LoVo (cell line): ENCODE measurements around the gene AK9.
"Not testable (repeated sequence)": the region's sequence is repeated elsewhere in the genome, so short reads cannot be mapped to it uniquely, and the experiment has no call there.

Source experiments
- DNase-seq: peaks from one replicate; pipeline ENCODE4 v3.0.0-alpha.2; 2016; ENCODE audit warnings: low spot score

The AK9 gene

GRCh38 chr6:109623288-109623687, 67.7 kb downstream of the AK9 start:
- DNase-seq = no peak

- DNase-seq = no peak
Observed at GRCh38 chr6:109612268-109612667, 78.7 kb downstream of the AK9 start.

DNA sequence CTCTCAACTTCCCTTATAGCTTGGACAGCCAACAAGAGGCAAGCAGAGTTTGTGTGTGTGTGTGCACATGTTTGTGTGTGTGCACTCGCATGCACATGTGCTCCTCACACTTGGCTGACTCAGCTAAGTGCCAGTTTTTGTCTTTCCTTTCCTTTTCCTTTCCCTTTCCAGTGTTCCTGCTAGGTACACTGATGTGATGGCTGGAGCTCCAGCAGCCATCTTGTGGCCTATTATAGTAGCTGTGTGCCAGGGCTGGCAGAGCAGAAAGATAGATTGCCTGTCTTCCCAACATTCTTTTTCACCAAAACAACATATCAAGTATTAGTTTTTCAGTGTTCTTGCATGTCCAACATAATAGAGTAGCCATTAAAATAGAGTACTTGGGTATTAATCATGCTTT, 79.5 kb downstream of the AK9 start:
- no peak for DNase-seq

DNA sequence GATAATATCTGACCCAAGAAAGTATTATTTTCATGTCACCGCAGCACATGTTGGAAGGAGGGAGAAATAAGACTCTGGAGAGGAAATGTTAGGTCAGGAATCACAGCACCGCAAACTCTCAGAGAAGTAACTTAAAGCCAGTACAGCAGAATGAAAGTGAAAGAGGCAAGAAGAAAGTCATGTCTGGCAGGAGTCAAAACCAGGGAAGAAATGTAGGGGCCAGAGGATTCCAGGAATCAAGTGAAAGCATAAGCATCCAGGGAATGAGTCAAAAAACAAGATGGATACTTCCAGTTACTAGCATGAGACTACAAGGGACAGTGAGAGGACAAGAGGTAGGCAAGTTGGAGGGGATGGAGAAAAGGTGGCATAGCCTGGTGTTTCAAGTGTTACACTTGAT, 80.4 kb downstream of the AK9 start:
- no peak for DNase-seq

DNA sequence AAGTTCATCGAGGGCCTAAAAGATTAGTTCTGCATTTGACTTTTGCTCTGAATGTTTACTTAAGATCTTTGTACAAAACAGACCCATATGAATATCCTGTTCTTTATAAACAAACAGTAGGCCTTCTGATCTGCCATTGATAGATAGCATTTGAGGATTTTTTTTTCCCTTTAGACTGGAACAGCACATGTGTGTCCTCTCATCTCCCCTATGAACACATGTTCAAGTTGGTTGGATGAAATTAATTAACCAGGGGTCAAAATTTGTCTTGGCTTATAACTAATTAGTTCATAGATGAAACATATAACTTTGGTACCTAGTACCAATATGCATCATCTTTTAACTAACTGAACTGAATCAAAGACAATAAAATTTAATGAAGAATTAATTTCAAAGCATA, 81.3 kb downstream of the AK9 start:
- DNase-seq = no peak

GRCh38 chr6:109606359-109606758, 84.6 kb downstream of the AK9 start:
- no peak for DNase-seq

- DNase-seq = peak; percentile 9
Observed at GRCh38 chr6:109595998-109596397, 95.0 kb downstream of the AK9 start.

DNA sequence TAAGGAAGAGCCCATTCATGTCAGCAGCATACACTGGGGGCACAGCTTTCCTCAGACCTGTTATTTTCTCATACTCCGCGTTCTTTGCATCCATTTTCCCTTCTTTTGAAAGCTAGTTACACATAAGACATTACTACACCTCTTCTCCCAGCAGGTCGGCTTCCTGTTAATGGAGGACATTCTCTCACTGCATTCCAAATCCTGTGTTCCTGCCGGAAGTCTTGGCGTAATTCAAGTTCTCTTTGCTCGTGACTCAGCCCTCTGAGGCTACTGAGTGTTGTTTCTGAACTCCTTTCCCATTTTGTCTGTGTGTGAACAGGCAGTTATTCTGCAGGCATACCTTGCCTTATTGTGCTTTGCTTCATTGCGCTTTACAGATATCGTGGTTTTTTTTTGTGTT, 110.5 kb downstream of the AK9 start:
- no peak for DNase-seq

DNA sequence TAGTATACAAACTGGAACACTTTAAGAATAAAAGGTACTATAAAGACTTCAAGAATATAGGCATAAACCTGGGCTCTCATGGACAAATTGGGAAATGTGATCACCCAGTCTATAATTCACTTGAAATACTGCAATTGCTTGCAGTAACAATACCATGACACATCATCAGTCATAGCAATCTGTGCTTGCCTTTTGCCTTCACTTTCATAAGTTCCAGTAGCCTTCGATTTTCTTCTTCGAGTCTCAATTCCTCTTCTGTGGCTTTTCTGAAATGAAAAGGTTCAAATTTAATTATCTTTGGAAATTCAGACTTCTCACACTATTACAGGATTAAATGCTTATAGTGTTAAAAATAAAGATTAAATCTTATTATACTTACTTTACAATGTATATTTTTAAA, 111.6 kb downstream of the AK9 start:
- DNase-seq = no peak

DNA sequence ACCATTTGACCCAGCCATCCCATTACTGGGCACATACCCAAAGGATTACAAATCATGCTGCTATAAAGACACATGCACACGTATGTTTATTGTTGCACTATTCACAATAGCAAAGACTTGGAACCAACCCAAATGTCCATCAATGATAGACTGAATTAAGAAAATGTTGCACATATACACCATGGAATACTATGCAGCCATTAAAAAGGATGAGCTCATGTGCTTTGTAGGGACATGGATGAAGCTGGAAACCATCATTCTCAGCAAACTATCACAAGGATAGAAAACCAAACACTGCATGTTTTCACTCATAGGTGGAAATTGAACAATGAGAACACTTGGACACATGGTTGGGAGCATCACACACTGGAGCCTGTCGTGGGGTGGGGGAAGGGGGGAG, 121.1 kb downstream of the AK9 start:
- DNase-seq = not testable (repeated sequence)

GRCh38 chr6:109561844-109562243, 129.2 kb downstream of the AK9 start:
- no peak for DNase-seq

- no peak for DNase-seq
Observed at GRCh38 chr6:109531446-109531845, 159.6 kb downstream of the AK9 start.

DNA sequence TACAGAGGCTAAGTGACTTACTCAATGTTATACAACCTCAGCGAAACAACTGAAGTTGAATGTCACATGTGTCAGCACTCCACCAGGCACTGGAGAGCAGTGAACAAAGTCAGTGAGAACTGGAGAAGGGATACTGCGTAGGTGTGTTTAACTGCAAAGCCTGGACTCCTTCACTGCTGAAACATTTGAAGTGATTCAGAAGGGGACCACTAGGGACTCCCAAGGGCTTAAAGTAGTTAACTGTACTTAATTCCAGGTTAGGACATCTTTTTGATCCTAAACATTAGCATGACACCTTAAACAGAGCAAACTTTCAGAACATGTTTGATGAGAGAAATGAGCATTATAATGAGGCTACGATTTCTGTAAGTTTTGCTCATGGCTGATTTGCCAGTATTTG, 163.0 kb downstream of the AK9 start:
- peak; percentile 8 for DNase-seq

- DNase-seq = peak; percentile 63
Observed at GRCh38 chr6:109526905-109527628, 163.9 kb downstream of the AK9 start.

- no peak for DNase-seq
Observed at GRCh38 chr6:109524129-109524528, 166.9 kb downstream of the AK9 start.

DNA sequence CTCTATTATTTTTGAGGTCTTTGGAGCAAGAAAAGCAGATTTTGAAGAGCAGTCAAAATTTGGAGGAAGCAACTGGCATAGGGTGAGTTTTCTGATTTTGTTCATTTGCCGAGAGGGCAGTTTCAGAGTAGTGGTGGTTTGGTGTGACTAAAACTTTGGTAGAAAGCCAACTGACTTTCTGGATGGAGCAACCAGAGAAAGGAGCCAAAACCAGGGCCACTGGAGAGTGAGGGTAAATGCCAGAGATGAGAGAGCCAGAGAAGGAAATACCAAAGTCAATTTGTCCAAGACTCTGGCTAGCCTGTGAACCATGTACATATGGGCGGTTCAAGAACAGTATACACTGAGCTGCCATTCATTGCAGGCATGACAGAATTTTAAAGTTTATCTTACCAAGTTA, 167.5 kb downstream of the AK9 start:
- no peak for DNase-seq

- DNase-seq = no peak
Observed at GRCh38 chr6:109521080-109521479, 169.9 kb downstream of the AK9 start.

DNA sequence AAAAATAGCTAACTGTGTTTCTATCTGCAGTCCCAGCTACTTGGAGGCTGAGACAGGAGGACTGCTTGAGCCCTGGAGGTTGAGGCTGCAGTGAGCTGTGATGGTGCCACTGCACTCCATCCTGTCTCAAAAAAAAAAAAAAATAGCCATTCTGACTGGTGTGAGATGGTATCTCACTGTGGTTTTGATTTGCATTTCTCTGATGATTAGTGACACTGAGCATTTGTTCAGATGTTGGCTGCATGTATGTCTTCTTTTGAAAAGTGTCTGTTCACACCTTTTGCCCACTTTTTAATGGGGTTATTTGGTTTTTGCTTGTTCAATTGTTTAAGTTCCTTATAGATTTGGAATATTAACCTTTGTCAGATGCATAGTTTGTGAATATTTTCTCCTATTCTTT, 171.4 kb downstream of the AK9 start:
- not testable (repeated sequence) for DNase-seq

DNA sequence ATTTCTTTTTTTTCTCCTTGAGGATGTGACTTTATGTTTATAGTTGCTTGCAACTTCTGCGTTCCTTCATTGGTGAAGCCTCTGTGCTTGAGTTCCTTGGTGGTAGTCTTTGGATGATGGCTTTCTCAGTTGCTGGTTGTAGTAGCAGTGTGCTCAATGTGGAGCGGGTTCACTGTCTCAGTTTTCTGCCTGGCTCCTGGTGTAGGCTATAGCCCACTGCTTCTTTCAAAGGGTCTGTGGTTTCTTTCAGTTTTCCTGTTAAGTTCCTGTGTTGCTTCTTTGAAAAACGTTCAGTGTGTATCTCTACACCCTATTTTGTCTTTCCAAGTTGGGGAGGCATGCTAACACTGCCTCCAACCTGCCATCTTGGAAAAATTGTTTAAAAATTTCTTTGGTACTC, 174.1 kb downstream of the AK9 start:
- DNase-seq = no peak

- DNase-seq = no peak
Observed at GRCh38 chr6:109515781-109516409, 175.1 kb downstream of the AK9 start.

DNA sequence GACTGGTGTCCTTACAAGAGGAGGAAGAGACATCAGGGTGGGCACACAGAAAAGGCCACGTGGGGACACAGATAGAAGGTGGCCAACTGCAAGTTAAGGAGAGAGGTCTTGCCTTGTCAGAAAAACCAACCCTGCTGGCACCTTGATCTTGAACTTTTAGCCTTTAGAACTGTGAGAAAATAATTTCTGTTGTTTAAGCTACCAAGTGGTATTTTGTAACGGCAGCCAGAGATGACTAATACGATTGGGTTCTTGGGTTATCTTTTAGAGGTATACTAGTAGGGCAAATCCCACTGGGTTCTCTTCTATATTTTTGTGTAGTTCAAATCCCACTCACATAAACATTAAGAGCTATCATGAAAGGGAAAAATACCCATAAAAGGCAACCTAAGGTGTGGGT, 176.1 kb downstream of the AK9 start:
- DNase-seq = no peak

DNA sequence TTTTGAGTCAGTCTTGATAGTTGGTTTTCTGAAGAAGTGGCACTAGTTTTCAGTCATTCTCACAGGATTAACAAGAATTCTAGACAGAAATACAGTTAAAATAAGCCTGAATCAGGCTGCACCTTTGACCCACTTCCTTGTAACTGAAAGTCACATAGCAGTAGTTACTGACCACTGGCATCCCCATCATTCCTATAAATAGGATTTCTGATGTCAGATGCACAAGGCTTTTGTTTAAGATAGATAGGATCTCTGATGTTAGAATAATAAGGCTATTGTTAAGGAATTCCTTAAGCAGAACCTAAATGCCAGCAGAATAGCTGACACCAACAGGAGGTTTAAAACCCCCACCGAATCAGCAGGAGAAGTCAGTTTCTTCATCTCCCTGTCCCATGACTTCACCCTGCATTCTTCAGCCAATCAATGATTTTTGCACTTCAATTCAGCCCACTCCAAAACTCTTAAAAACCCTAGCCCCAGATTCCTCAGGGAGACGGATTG, 177.4 kb downstream of the AK9 start:
- DNase-seq = peak; percentile 3

GRCh38 chr6:109512271-109512817, 178.7 kb downstream of the AK9 start:
- no peak for DNase-seq

GRCh38 chr6:109511832-109512231, 179.2 kb downstream of the AK9 start:
- DNase-seq = no peak
